ENCODE results near the gene DMRTA2.

DMRTA2 gene

DNA sequence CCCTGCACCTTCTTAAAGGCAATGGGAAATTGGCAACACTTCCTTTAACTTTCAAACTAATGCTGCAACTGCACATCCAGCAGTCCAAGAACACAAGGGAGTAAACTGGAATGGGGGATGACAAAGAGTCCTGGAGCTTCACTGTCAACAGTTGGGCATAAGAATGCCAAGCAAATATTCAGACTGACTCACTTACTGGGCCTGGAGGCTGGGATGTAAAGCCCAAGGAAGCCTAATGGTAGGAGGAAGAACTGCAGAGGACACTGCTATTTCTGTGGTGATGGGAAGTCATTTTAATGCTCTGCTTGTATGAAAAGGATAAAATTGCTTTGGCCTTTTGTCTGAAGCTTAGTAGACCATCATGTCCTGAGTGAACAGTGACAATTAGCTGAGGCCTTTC is 15.7 kb upstream of the DMRTA2 start:
- ChIA-PET CTCF (no interaction called here), POLR2A (no interaction called here)
- no peak for TF ChIP-seq ELF4 (IDR thresholded peaks at IDR 0.05)
- TF ChIP-seq ZNF384 (IDR thresholded peaks at IDR 0.05) = no peak
- no peak for TF ChIP-seq FOXA1 (IDR thresholded peaks at IDR 0.05)
- TF ChIP-seq FOXM1 (IDR thresholded peaks at IDR 0.05; ENCODE audit: borderline replicate concordance) = no peak
- TF ChIP-seq SP1 (IDR thresholded peaks at IDR 0.05) = no peak
- no peak for TF ChIP-seq L3MBTL2 (conservative IDR thresholded peaks at IDR 0.05)
- TF ChIP-seq BHLHE40 (IDR thresholded peaks at IDR 0.05; ENCODE audit: borderline replicate concordance) = no peak
- TF ChIP-seq CTBP1 (IDR thresholded peaks at IDR 0.05; ENCODE audit: borderline replicate concordance) = no peak
- no peak for TF ChIP-seq FOXK2 (IDR thresholded peaks at IDR 0.05)
- TF ChIP-seq HDGF (IDR thresholded peaks at IDR 0.05; ENCODE audit: borderline replicate concordance) = no peak
- TF ChIP-seq SUZ12 (IDR thresholded peaks at IDR 0.05) = no peak
- no peak for TF ChIP-seq NFRKB (IDR thresholded peaks at IDR 0.05)
- TF ChIP-seq TARDBP (IDR thresholded peaks at IDR 0.05) = no peak
- no peak for TF ChIP-seq ARNT (IDR thresholded peaks at IDR 0.05)
- no peak for TF ChIP-seq LEF1 (IDR thresholded peaks at IDR 0.05; ENCODE audit: borderline replicate concordance)
- no peak for TF ChIP-seq PKNOX1 (IDR thresholded peaks at IDR 0.05)
- no peak for DNase-seq (ENCODE audit: extremely low spot score)

DNA sequence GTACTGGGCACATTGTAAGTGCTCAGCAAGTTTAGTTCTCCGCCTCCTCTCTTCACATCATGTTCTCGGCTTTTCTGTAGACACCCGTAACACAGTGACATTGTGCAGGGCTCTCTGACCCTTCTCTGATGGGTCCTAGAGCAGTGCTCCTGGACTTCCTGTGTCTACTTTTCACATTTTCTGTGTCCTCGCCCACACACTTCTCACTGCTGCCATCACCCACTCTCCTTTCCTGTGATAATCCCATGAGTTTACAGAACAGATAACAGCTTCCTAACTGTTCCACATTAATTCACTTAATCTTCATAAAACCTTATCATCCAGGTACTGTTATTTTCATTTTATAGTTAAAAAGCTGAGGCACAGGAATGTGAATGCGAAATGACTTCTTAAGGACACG is 13.2 kb upstream of the DMRTA2 start:
- no peak for DNase-seq (ENCODE audit: extremely low spot score)
- ChIA-PET POLR2A (interaction anchor here (1.3 to 2.8 kb wide), 2 partner anchors 13 to 14 kb away, joined by 3 to 16 read pairs; partner anchors contain the start of gene DMRTA2), CTCF (no interaction called here)
- no peak for TF ChIP-seq PKNOX1 (IDR thresholded peaks at IDR 0.05)
- no peak for TF ChIP-seq FOXM1 (IDR thresholded peaks at IDR 0.05; ENCODE audit: borderline replicate concordance)
- TF ChIP-seq TARDBP (IDR thresholded peaks at IDR 0.05) = no peak
- no peak for TF ChIP-seq ELF4 (IDR thresholded peaks at IDR 0.05)
- TF ChIP-seq CTBP1 (IDR thresholded peaks at IDR 0.05; ENCODE audit: borderline replicate concordance) = no peak
- TF ChIP-seq HDGF (IDR thresholded peaks at IDR 0.05; ENCODE audit: borderline replicate concordance) = no peak
- TF ChIP-seq NFRKB (IDR thresholded peaks at IDR 0.05) = no peak
- TF ChIP-seq SUZ12 (IDR thresholded peaks at IDR 0.05) = no peak
- no peak for TF ChIP-seq L3MBTL2 (conservative IDR thresholded peaks at IDR 0.05)
- TF ChIP-seq ARNT (IDR thresholded peaks at IDR 0.05) = no peak
- TF ChIP-seq FOXK2 (IDR thresholded peaks at IDR 0.05) = no peak
- no peak for TF ChIP-seq FOXA1 (IDR thresholded peaks at IDR 0.05)
- TF ChIP-seq BHLHE40 (IDR thresholded peaks at IDR 0.05; ENCODE audit: borderline replicate concordance) = no peak
- TF ChIP-seq LEF1 (IDR thresholded peaks at IDR 0.05; ENCODE audit: borderline replicate concordance) = no peak
- no peak for TF ChIP-seq SP1 (IDR thresholded peaks at IDR 0.05)

- ChIA-PET POLR2A (no interaction called here), CTCF (interaction anchor here (0.6 kb wide), 1 partner anchor 650 kb away, joined by 4 read pairs; no protein-coding TSS in a partner anchor)
- DNase-seq (ENCODE audit: extremely low spot score) = no peak
- TF ChIP-seq BHLHE40 (IDR thresholded peaks at IDR 0.05; ENCODE audit: borderline replicate concordance) = no peak
- no peak for TF ChIP-seq PKNOX1 (IDR thresholded peaks at IDR 0.05)
These were observed 6.8 kb upstream of the DMRTA2 start for GRCh38 chr1:50430010-50430405.

- DNase-seq (ENCODE audit: extremely low spot score) = no peak
- TF ChIP-seq NFRKB (IDR thresholded peaks at IDR 0.05) (no peak), HDGF (IDR thresholded peaks at IDR 0.05; ENCODE audit: borderline replicate concordance) (no peak), FOXM1 (IDR thresholded peaks at IDR 0.05; ENCODE audit: borderline replicate concordance) (no peak), ELF4 (IDR thresholded peaks at IDR 0.05) (no peak), CTBP1 (IDR thresholded peaks at IDR 0.05; ENCODE audit: borderline replicate concordance) (no peak), BHLHE40 (IDR thresholded peaks at IDR 0.05; ENCODE audit: borderline replicate concordance) (no peak), L3MBTL2 (conservative IDR thresholded peaks at IDR 0.05) (no peak), LEF1 (IDR thresholded peaks at IDR 0.05; ENCODE audit: borderline replicate concordance) (no peak), FOXK2 (IDR thresholded peaks at IDR 0.05) (no peak), PKNOX1 (IDR thresholded peaks at IDR 0.05) (no peak), TARDBP (IDR thresholded peaks at IDR 0.05) (no peak), SP1 (IDR thresholded peaks at IDR 0.05) (no peak), SUZ12 (IDR thresholded peaks at IDR 0.05) (no peak), ARNT (IDR thresholded peaks at IDR 0.05) (no peak), ZNF384 (IDR thresholded peaks at IDR 0.05) (no peak), FOXA1 (IDR thresholded peaks at IDR 0.05) (no peak)
- POLR2A ChIA-PET = no interaction called here
- CTCF ChIA-PET = no interaction called here
These were observed 4.9 kb upstream of the DMRTA2 start for GRCh38 chr1:50427818-50428779.

DNA sequence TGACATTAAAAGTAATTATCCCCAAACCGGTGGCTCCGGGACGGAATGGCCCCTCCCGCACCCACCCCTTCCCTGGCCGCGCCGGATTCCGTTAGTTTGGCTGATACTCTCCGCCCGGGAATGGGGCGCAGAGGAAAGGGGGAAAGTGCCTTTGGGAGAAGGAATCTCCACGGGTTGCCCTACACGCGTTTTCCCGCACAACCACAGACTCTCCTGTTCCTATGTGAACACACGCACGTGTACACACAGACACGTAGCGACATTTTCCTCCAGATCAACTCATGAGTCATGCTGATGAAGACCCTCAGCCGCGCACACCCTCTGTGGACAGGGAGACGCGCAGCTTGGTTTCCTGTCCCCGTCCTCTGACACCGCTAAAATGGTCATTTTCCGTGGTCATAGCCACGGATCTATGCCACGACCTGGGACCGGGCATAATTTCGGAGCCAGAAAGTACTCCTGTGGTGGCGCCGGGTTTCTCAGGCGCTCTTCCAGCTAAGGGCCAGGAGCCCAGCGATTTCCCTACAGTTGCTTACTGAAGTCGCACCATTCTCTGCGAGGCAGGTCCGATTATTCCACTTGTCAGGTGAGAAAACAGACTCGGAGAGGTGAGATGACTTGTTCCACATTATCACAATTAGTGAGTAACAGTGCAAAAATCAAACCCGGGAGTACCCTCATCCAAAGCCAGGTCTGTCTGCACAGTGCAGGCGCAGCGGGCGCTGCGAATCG is 4.0 kb upstream of the DMRTA2 start:
- no peak for TF ChIP-seq NFRKB (IDR thresholded peaks at IDR 0.05)
- TF ChIP-seq FOXK2 (IDR thresholded peaks at IDR 0.05) = no peak
- DNase-seq (ENCODE audit: extremely low spot score) = no peak
- CTCF ChIA-PET = no interaction called here
- POLR2A ChIA-PET = no interaction called here

Measured in HEK293T (cell line).